B cell (primary cell): Measurements from ENCODE around the gene PARD3. TPM values are rescaled to one million over a fixed set of nuclear protein-coding genes. Genes with fewer than 3 reads are reported as not detected.

Experiments
- ATAC-seq: fragments of 200-7000 bp; cut with Tn5 transposase; one replicate; pipeline ENCODE4 v1.10.0; 2021; ENCODE audit warnings: low read depth, mild to moderate bottlenecking, moderate number of reproducible peaks, moderate library complexity
- CTCF ChIA-PET: fragments of 350-600 bp; sonication (Branson Sonifier 250); formaldehyde crosslinking; loops from one replicate; lab custom pipeline; 2021; ENCODE audit warnings: antibody characterized with exemption, inconsistent platforms; lab: Charles Lee
- POLR2A ChIA-PET: fragments of 350-600 bp; sonication (Branson Sonifier 250); formaldehyde crosslinking; loops from one replicate; lab custom pipeline; 2021; ENCODE audit warnings: antibody characterized with exemption; lab: Charles Lee
- DNase-seq: peaks from one replicate; pipeline ENCODE4 v3.0.0; 2013
- H2AFZ ChIP-seq: 2 replicates; pipeline ENCODE4 v1.6.1; 2012; ENCODE audit warnings: mild to moderate bottlenecking, low read depth, low read length; ENCODE audit not compliant: insufficient read depth, poor library complexity, severe bottlenecking
- H3K27ac ChIP-seq, 2 donors: 1 replicate in 1 of 2; 2 replicates in 1 of 2; pipeline ENCODE4 v1.5.1; 2012 to 2013; ENCODE audit warnings: low read length in 2 of 2, mild to moderate bottlenecking in 2 of 2, moderate library complexity in 1 of 2
- H3K27me3 ChIP-seq, 4 experiments: fragments of 200-600 bp in 1 of 4; sonication (generic) in 1 of 4; replicated peaks in 1 of 4; 1 replicate in 2 of 4; 2 replicates in 2 of 4; pipeline versions ENCODE4 v1.6.1 to v1.7.0; 2013 to 2016; ENCODE audit warnings: low read length in 3 of 4, mild to moderate bottlenecking in 2 of 4, mixed read lengths in 1 of 4, moderate library complexity in 1 of 4; ENCODE audit not compliant: insufficient read depth in 4 of 4, control insufficient read depth in 3 of 4; ENCODE audit errors: control extremely low read depth in 1 of 4
- H3K36me3 ChIP-seq, 2 experiments: replicated peaks in 1 of 2; 1 replicate in 1 of 2; 2 replicates in 1 of 2; pipeline versions ENCODE4 v1.6.1 to v1.7.1; 2013; ENCODE audit warnings: low read length in 1 of 2; ENCODE audit not compliant: insufficient read depth in 2 of 2, control insufficient read depth in 1 of 2; ENCODE audit errors: control extremely low read depth in 1 of 2, extremely low read depth in 1 of 2
- H3K4me1 ChIP-seq, 2 donors: fragments of 200-600 bp in 1 of 2; sonication (generic) in 1 of 2; 1 replicate in 1 of 2; 2 replicates in 1 of 2; pipeline versions ENCODE4 v1.5.1 to v1.6.1; 2013 to 2017; ENCODE audit warnings: low read length in 2 of 2; ENCODE audit not compliant: control insufficient read depth in 2 of 2, insufficient read depth in 2 of 2
- H3K4me2 ChIP-seq: replicated peaks from 2 replicates; pipeline ENCODE3; 2012; ENCODE audit warnings: mild to moderate bottlenecking, low read depth, low read length; ENCODE audit not compliant: poor library complexity, severe bottlenecking
- H3K4me3 ChIP-seq, 5 experiments: fragments of 200-600 bp in 1 of 5; sonication (generic) in 1 of 5; 1 replicate in 3 of 5; 2 replicates in 2 of 5; pipeline versions ENCODE4 v1.5.1 to v1.7.0; 2011 to 2016; ENCODE audit warnings: low read length in 4 of 5, mild to moderate bottlenecking in 4 of 5, low read depth in 2 of 5, control low read depth in 1 of 5, moderate library complexity in 1 of 5; ENCODE audit not compliant: insufficient read depth in 1 of 5; ENCODE audit errors: control extremely low read depth in 1 of 5, extremely low read depth in 1 of 5
- H3K79me2 ChIP-seq: fragments of 200-600 bp; sonication (generic); one replicate; pipeline ENCODE4 v1.6.0; 2016; ENCODE audit warnings: low read length; ENCODE audit not compliant: control insufficient read depth, insufficient read depth
- H3K9ac ChIP-seq: fragments of 200-600 bp; sonication (generic); 2 replicates; pipeline ENCODE4 v1.6.1; 2017; ENCODE audit warnings: mild to moderate bottlenecking, low read length, moderate library complexity
- H3K9me3 ChIP-seq, 3 donors: one replicate each; pipeline versions ENCODE4 v1.6.1 to v1.7.1; 2013; ENCODE audit warnings: low read length in 2 of 3; ENCODE audit not compliant: control insufficient read depth in 2 of 3, insufficient read depth in 1 of 3; ENCODE audit errors: control extremely low read depth in 1 of 3
- H4K20me1 ChIP-seq: 2 replicates; pipeline ENCODE4 v1.6.0; 2012; ENCODE audit warnings: mild to moderate bottlenecking, low read length; ENCODE audit not compliant: insufficient read depth, control insufficient read depth, poor library complexity, severe bottlenecking
- H3K27ac Mint-ChIP-seq: one replicate; pipeline ENCODE4 v1.8.0; 2021; ENCODE audit warnings: mixed read lengths
- H3K27me3 Mint-ChIP-seq: one replicate; pipeline ENCODE4 v1.8.0; 2021; ENCODE audit warnings: mixed read lengths
- H3K4me1 Mint-ChIP-seq: one replicate; pipeline ENCODE4 v1.8.0; 2021; ENCODE audit warnings: mixed read lengths
- H3K4me3 Mint-ChIP-seq: one replicate; pipeline ENCODE4 v1.8.0; 2021; ENCODE audit warnings: mixed read lengths
- H3K9me3 Mint-ChIP-seq: one replicate; pipeline ENCODE4 v1.8.0; 2022; ENCODE audit warnings: mixed read lengths; ENCODE audit not compliant: insufficient read depth
- EZH2 ChIP-seq: IDR thresholded peaks from 2 replicates; pipeline ENCODE4 v1.6.1; 2012; ENCODE audit warnings: borderline replicate concordance, low read depth, mild to moderate bottlenecking, moderate library complexity, low read length; ENCODE audit not compliant: insufficient read depth, poor library complexity, severe bottlenecking
- WGBS: methylation state at CpG from one replicate; pipeline ENCODE4 v1.1.5; 2013; ENCODE audit warnings: missing lambda C conversion rate; ENCODE audit not compliant: insufficient coverage; 5-methylcytosine and 5-hydroxymethylcytosine counted together
- intact Hi-C: fragments of 100-400 bp; cut with micrococcal nuclease; formaldehyde crosslinking; loops from one replicate; pipeline ENCODE4 v1.10.0; 2022
- polyA plus RNA-seq: library from polyadenylated mRNA; depleted of rRNA; stranded (reverse); fragments of >200 nt; gene quantifications from 2 replicates; pipeline ENCODE4 v1.2.3, GENCODE V29; 2012
- total RNA-seq, 2 donors: library from RNA; stranded (reverse); fragments of 120-200 nt in 1 of 2; gene quantifications; 1 replicate in 1 of 2; 2 replicates in 1 of 2; pipeline versions ENCODE4 v1.2.3 to v1.2.4, GENCODE V29; 2013 to 2022
- TF ChIP-seq, protein P1 (sequence below): fragments of 200-600 bp; IDR thresholded peaks from one replicate; pipeline ENCODE4 v1.8.0; 2022; ENCODE audit warnings: antibody characterized with exemption, mild to moderate bottlenecking

Gene PARD3
- total and polyA plus RNA-seq, 2 donors (not counting 1 experiment from before 2014, with no cell fraction given): not detected

DNA sequence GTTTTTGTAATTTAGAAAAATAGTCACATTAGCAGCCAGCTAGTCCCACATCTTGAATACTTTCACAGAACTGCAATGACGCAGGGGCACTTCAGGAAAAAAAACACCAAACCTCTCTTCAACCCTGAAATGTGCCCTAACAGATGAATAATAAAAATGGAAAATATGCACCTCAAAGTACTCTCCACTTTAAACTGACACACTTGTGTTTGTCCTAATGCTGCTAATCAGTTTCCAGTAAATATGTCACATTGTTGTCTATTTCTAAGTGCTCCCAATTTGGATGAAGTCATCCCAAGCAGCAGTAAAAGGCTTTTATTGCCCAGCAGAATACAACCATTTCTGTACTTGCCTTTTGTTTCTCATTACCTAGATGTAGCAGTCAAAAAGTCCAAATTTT is 86.7 kb downstream of the PARD3 start:
- no peak overlapping the region for H3K9ac ChIP-seq
- DNase-seq: no peak
- CTCF ChIA-PET: no interaction called here

DNA sequence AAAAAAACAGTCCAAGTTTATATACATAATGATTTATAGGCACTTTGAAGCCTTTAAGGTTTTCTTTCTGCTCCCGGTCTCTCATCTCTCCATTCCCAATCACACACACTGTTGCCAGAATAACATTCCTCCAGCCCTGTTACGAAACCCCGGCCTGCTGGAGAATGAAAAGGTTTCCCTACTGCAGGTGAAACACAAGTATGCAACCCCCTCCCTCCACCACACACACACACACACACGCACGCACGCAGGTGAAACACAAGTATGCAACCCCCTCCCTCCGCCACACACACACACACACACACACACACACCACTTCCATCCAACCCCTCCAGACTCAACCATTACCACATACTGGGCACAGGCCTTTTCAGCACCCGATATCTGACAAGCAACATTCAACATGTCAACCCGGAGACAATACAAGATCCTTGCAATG is 87.5 kb downstream of the PARD3 start:
- ChIA-PET POLR2A (no interaction called here), CTCF (no interaction called here)
- Histone ChIP-seq H3K9ac (no peak overlapping the region), H3K9me3 (no peaks in the 10 kb centered on the region), H3K79me2 (no peaks in the 10 kb centered on the region), H3K27ac (no peak overlapping the region), H3K4me1 (no peaks in the 10 kb centered on the region), H3K4me2 (no peak overlapping the region), H3K36me3 (no peaks in the 10 kb centered on the region), H3K4me3 (no peak overlapping the region), H3K27me3 (peaks cover 0 to 2% (median 0%) of the 10 kb centered on the region in 4 experiments), H2AFZ (no peak overlapping the region), H4K20me1 (no peaks in the 10 kb centered on the region)
- 92% methylated on average over 5 of the region's 9 CpGs for WGBS
- Mint-ChIP-seq H3K27ac (no peak overlapping the region), H3K27me3 (no peaks in the 10 kb centered on the region), H3K9me3 (no peaks in the 10 kb centered on the region), H3K4me3 (no peak overlapping the region), H3K4me1 (no peaks in the 10 kb centered on the region)
- no peak for TF ChIP-seq EZH2
- TF ChIP-seq, protein P1, sequence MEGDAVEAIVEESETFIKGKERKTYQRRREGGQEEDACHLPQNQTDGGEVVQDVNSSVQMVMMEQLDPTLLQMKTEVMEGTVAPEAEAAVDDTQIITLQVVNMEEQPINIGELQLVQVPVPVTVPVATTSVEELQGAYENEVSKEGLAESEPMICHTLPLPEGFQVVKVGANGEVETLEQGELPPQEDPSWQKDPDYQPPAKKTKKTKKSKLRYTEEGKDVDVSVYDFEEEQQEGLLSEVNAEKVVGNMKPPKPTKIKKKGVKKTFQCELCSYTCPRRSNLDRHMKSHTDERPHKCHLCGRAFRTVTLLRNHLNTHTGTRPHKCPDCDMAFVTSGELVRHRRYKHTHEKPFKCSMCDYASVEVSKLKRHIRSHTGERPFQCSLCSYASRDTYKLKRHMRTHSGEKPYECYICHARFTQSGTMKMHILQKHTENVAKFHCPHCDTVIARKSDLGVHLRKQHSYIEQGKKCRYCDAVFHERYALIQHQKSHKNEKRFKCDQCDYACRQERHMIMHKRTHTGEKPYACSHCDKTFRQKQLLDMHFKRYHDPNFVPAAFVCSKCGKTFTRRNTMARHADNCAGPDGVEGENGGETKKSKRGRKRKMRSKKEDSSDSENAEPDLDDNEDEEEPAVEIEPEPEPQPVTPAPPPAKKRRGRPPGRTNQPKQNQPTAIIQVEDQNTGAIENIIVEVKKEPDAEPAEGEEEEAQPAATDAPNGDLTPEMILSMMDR: no peak
- ATAC-seq: no peak
- DNase-seq: no peak
- intact Hi-C loops: no loop called here

More for the DNA sequence above, 86.7 kb downstream of the PARD3 start:
- Histone ChIP-seq H3K4me1 (no peaks in the 10 kb centered on the region), H2AFZ (no peak overlapping the region), H3K79me2 (no peaks in the 10 kb centered on the region), H3K27me3 (peaks cover 0 to 2% (median 0%) of the 10 kb centered on the region in 4 experiments), H4K20me1 (no peaks in the 10 kb centered on the region), H3K4me2 (no peak overlapping the region), H3K4me3 (no peak overlapping the region), H3K27ac (no peak overlapping the region), H3K36me3 (no peaks in the 10 kb centered on the region), H3K9me3 (no peaks in the 10 kb centered on the region)
- H3K27me3 Mint-ChIP-seq: peaks cover 3% of the 10 kb centered on the region
- intact Hi-C loops: no loop called here
- no peak overlapping the region for H3K4me3 Mint-ChIP-seq
- no peaks in the 10 kb centered on the region for H3K4me1 Mint-ChIP-seq
- H3K27ac Mint-ChIP-seq: no peak overlapping the region
- POLR2A ChIA-PET: no interaction called here
- no CpG with 5 or more reads among the region's 1 CpG for WGBS
- no peak for ATAC-seq
- no peak for TF ChIP-seq EZH2
- TF ChIP-seq, protein P1: no peak
- H3K9me3 Mint-ChIP-seq: no peaks in the 10 kb centered on the region
